Measurements from ENCODE around the gene PRKCB.
"Not testable (repeated sequence)": the region's sequence is repeated elsewhere in the genome, so short reads cannot be mapped to it uniquely, and the experiment has no call there.

PRKCB gene

DNA sequence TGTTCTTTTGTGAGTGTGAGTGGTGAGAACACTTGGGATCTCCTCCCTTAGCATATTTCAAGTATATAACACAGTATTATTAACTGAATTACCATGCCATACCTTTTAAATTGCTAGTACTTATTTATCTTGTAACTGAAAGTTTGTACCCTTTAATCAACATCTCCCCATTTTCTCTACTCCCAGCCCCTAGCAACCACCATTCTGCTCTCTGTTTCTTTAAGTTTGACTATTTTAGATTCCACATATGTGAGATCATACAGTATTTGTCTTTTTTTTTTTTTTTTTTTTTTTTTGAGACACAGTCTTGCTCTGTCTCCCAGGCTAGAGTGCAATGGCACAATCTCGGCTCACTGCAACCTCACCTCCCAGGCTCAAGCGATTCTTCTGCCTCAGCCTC, 302.8 kb downstream of the PRKCB start:
- DNase-seq: no peak

DNA sequence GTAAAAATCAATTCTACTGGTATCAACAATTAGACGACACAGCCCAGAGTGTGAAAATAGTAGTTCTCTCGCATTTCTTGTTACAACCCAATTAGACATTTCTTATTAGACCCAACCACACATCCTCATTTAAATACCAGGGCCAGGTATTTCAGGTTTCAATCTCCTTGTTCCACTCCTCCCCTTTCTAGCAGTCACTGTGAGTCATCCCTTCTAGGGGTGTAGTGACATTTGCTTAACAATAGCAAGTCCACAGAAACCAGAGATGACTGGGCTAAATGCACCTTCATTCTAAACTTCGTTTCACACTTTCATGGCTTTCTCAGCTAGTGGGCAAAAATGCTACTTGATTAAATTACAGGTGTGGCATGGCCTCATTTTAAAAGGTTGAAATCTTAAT, 303.5 kb downstream of the PRKCB start:
- DNase-seq: no peak

GRCh38 chr16:24140730-24141129, 304.9 kb downstream of the PRKCB start:
- DNase-seq: no peak

- no peak for DNase-seq
These were observed 305.7 kb downstream of the PRKCB start for GRCh38 chr16:24141466-24141865.

- DNase-seq: no peak
These were observed 306.1 kb downstream of the PRKCB start for GRCh38 chr16:24141917-24142316.

DNA sequence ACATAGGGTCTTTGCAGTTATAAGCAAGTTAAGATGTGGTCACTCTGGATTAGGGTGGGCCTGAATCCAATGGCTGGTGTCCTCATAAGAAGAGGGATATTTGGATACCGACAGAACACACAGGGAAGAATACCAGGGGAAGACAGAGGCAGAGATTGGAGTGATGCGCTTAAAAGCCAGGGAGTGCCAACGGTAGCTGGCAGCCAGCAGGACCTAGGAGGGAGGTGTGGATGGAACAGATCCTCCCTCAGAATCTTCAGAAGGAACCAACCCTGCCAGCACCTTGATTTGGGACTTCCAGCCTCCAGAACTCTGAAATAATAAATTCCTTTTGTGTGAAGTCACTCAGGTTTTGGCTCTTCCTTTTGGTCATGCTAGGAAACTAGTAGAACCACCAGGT, 310.1 kb downstream of the PRKCB start:
- no peak for DNase-seq

GRCh38 chr16:24146518-24146917, 310.7 kb downstream of the PRKCB start:
- DNase-seq: no peak

DNA sequence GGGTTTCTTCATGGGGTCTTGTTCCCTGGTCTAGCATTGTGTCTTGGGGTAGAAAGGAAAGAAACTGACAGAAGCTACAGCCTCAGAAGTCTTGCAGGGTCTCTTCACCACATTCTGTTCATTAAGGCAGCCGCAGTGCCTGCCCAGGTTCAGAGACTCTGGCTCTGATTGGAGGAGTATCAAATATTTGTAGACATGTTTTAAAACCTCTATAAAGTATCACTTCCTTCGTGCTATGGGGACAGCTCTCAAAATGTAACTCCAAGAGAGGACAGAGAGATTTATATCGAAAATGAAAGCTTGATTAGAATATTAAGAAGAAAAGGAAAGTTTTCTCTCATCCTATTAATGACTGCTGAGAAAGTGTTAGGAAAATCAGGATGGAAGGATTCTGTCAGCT, 313.3 kb downstream of the PRKCB start:
- DNase-seq: no peak

DNA sequence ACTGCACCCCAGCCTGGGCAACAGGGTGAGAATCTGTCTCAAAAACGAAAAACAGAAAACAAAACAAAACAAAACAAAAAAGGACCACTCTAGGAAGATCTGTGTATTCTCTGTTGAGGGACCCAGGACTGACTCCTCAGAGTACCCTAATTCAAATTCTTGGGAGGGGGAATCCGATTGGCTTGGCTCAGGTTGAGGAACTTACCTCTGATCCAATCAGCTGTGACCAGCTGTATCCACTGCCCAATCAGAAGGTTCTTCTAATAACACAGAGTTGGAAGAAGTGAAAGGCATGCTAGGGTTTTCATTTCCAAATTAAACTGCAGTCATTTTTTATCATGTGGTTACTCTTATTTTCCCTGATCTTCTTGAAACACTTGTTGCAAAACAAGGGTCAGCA, 314.5 kb downstream of the PRKCB start:
- no peak for DNase-seq

DNA sequence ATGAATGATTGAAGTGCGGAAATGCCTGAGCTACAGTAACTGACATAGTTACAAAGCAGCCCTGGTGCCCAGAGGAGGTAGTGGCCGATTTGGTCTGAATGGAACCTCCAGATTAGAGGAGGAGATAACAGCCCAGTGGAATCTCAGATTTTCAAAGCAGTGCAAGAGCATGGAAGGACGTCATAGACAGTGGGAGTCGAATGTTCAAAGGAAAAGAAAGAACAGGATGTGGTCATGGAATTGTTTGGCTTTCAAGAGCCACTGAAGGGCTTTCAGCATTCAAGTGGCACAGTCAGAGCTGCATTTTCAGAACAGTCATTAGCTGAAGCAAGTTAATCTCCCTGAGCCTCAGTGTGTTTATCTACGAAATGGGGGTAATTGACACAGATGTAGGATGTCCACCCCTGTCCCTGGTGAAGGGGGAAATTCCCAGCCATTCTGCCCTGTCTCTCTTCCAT, 315.7 kb downstream of the PRKCB start:
- peak; percentile 11 for DNase-seq

DNA sequence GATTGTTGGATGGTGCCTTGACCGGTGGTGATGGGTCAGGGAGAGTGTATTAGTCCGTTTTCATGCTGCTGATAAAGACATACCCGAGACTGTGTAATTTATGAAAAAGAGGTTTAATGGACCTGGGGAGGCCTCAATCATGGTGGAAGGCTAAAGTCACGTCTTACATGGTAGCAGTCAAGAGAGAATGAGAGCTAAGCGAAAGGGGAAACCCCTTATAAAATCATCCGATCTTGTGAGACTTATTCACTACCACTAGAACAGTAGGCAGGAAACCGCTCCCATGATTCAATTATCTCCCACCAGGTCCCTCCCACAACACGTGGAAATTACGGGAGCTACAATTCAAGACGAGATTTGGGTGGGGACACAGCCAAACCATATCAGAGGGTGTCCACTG, 316.3 kb downstream of the PRKCB start:
- not testable (repeated sequence) for DNase-seq

- DNase-seq: no peak
These were observed 317.0 kb downstream of the PRKCB start for GRCh38 chr16:24152826-24153225.

GRCh38 chr16:24156777-24157176, 321.0 kb downstream of the PRKCB start:
- DNase-seq: no peak

GRCh38 chr16:24163935-24164334, 328.2 kb downstream of the PRKCB start:
- no peak for DNase-seq

GRCh38 chr16:24164416-24164815, 328.6 kb downstream of the PRKCB start:
- DNase-seq: no peak

- no peak for DNase-seq
These were observed 329.5 kb downstream of the PRKCB start for GRCh38 chr16:24165273-24165672.

- DNase-seq: no peak
These were observed 331.1 kb downstream of the PRKCB start for GRCh38 chr16:24166661-24167528.

GRCh38 chr16:24168856-24169255, 333.1 kb downstream of the PRKCB start:
- no peak for DNase-seq

DNA sequence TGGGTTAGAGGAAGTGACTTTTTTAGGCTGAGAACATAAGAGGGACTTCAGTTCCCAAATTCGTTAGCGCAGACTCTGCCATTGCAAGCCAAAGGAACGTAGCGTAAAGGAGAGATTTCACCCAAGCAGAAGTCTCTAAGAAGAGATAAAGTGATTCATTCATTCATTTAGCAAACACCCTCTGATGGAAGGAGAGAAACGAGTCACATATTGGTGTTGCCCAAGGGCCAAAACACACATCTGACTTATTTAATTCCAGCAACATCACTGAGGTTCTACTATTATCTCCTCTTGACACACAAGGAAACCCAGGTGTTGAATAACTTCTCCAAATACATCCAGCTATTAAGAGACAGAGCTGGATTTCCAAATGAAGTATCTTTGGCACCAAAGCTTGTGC, 334.6 kb downstream of the PRKCB start:
- no peak for DNase-seq

GRCh38 chr16:24174504-24174903, 338.7 kb downstream of the PRKCB start:
- DNase-seq: no peak

- no peak for DNase-seq
These were observed 339.2 kb downstream of the PRKCB start for GRCh38 chr16:24174957-24175356.

DNA sequence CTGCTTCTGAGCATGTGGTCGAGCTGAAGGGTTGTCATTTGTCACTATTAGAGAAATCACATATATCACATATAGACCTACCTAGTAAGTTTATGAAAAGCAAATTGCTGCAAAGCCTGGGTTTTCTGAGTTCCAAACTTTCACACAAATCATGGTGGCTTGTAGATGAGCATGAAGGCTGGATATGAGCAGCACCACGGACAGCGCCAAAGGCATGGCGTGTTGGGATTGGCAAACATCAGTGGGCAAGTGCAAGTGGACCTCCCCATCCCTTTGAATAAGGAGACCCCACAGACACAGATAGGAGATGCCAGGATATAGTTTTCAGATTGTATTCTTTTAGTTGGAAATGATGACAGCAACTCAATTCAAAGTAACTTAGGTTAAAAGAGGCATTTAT, 342.7 kb downstream of the PRKCB start:
- peak; percentile 3 for DNase-seq

GRCh38 chr16:24180451-24180850, 344.7 kb downstream of the PRKCB start:
- DNase-seq: no peak

- no peak for DNase-seq
These were observed 352.3 kb downstream of the PRKCB start for GRCh38 chr16:24188021-24188542.

Data from CD4-positive, alpha-beta T cell treated with Interleukin-17A for 4 hours (primary cell).